ENCODE data around the gene TRMT11.
A peak's percentile ranks its signal among the peaks of the same experiment; 100 is the strongest.

TRMT11 gene

DNA sequence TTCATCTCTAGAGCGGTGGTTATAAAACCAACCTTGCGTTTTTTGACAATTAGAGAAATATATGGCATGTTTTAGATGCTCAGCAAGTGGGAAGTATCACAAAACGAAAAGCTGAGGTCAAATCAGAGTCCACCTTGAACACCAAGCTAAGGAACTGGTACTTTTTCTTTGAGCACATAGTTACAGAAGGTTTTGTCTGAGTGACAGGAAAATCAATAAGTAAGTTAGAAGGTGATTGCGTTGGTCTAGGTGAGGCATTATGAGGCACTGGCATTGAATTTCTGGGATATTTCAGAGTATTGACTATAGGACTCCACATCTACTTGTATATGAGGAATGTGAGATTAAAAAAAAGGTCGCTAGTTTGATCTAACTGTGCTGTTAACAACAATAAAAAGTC lies 30.4 kb upstream of the TRMT11 start:
- H3F3A ChIP-seq (ENCODE audit: insufficient read depth, low read length): peaks cover 6% of the 10 kb centered on the region; the same call in 1 of the 2 replicates
- H3K27me3 ChIP-seq (replicated peaks; ENCODE audit: insufficient read depth, low read length): no peaks in the 10 kb centered on the region
- H3K27ac ChIP-seq (ENCODE audit: low read length): no peak overlapping the region
- peaks cover 26% of the 10 kb centered on the region for H3K79me2 ChIP-seq (ENCODE audit: low read length)
- no peaks in the 10 kb centered on the region for H3K9me3 ChIP-seq (replicated peaks; ENCODE audit: insufficient read depth, low read length)
- H4K20me1 ChIP-seq (ENCODE audit: insufficient read depth, low read length): no peaks in the 10 kb centered on the region
- peak overlapping the region; percentile 38; the same call in 1 of the 2 replicates for H3K9ac ChIP-seq (ENCODE audit: low read length)
- peaks cover 16% of the 10 kb centered on the region for H3K4me1 ChIP-seq (ENCODE audit: low read length)
- no peak for DNase-seq
- no peaks in the 10 kb centered on the region for H3K36me3 ChIP-seq (replicated peaks; ENCODE audit: insufficient read depth, low read length)
- peak overlapping the region; percentile 86 for H3K4me3 ChIP-seq (ENCODE audit: low read length)
- H3K4me2 ChIP-seq (ENCODE audit: low read depth, low read length): peak overlapping the region; percentile 67
- peak overlapping the region; percentile 77 for H2AFZ ChIP-seq (ENCODE audit: low read length)
- TF ChIP-seq EZH2phosphoT487 (IDR thresholded peaks at IDR 0.05; ENCODE audit: low read length) (no peak), EZH2 (optimal IDR thresholded peaks at IDR 0.05; ENCODE audit: low read depth, low read length) (no peak)
- TF ChIP-seq, protein P1, sequence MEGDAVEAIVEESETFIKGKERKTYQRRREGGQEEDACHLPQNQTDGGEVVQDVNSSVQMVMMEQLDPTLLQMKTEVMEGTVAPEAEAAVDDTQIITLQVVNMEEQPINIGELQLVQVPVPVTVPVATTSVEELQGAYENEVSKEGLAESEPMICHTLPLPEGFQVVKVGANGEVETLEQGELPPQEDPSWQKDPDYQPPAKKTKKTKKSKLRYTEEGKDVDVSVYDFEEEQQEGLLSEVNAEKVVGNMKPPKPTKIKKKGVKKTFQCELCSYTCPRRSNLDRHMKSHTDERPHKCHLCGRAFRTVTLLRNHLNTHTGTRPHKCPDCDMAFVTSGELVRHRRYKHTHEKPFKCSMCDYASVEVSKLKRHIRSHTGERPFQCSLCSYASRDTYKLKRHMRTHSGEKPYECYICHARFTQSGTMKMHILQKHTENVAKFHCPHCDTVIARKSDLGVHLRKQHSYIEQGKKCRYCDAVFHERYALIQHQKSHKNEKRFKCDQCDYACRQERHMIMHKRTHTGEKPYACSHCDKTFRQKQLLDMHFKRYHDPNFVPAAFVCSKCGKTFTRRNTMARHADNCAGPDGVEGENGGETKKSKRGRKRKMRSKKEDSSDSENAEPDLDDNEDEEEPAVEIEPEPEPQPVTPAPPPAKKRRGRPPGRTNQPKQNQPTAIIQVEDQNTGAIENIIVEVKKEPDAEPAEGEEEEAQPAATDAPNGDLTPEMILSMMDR (IDR thresholded peaks at IDR 0.05; ENCODE audit: low read length): no peak
- H3K9me2 ChIP-seq (replicated peaks; ENCODE audit: insufficient read depth, low read length): no peaks in the 10 kb centered on the region

- TF ChIP-seq, protein P1 (IDR thresholded peaks at IDR 0.05; ENCODE audit: low read length): peak; percentile 94
- TF ChIP-seq EZH2 (optimal IDR thresholded peaks at IDR 0.05; ENCODE audit: low read depth, low read length): no peak
These were observed 29.6 kb upstream of the TRMT11 start, which contains the start of gene HINT3 for GRCh38 chr6:125956506-125957390. HINT3 (plus strand) TSS chr6:125956770; CDS start chr6:125956978, 208 bp downstream.

DNA sequence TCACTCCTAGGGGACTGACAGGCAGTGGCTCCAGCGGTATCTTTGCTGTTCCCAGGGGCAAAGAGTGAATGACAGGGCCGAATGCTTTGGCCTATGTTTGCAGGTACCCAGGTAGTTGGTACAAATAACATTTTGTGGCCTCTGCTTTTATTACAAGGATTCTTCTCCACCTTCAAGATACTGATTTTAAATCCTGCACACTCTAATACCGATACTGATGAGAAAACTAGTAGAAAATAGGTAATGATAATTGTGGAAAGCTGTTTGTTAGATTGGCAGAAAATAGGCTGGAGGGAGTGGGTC lies 29.0 kb upstream of the TRMT11 start:
- H3K27ac ChIP-seq (ENCODE audit: low read length): peak overlapping the region; percentile 80; the same call in 1 of the 2 replicates
- no peak for DNase-seq
- peak overlapping the region; percentile 86 for H3K4me3 ChIP-seq (ENCODE audit: low read length)
- no peaks in the 10 kb centered on the region for H4K20me1 ChIP-seq (ENCODE audit: insufficient read depth, low read length)
- peaks cover 16% of the 10 kb centered on the region for H3K4me1 ChIP-seq (ENCODE audit: low read length)
- H3K4me2 ChIP-seq (ENCODE audit: low read depth, low read length): peak overlapping the region; percentile 63
- H2AFZ ChIP-seq (ENCODE audit: low read length): peak overlapping the region; percentile 80
- no peaks in the 10 kb centered on the region for H3K27me3 ChIP-seq (replicated peaks; ENCODE audit: insufficient read depth, low read length)
- no peak for TF ChIP-seq EZH2phosphoT487 (IDR thresholded peaks at IDR 0.05; ENCODE audit: low read length)
- TF ChIP-seq, protein P1 (IDR thresholded peaks at IDR 0.05; ENCODE audit: low read length): no peak
- TF ChIP-seq EZH2 (optimal IDR thresholded peaks at IDR 0.05; ENCODE audit: low read depth, low read length): no peak
- H3F3A ChIP-seq (ENCODE audit: insufficient read depth, low read length): peaks cover 6% of the 10 kb centered on the region; the same call in 1 of the 2 replicates
- H3K9ac ChIP-seq (ENCODE audit: low read length): peak overlapping the region; percentile 92
- H3K9me2 ChIP-seq (replicated peaks; ENCODE audit: insufficient read depth, low read length): no peaks in the 10 kb centered on the region
- H3K79me2 ChIP-seq (ENCODE audit: low read length): peaks cover 28% of the 10 kb centered on the region
- H3K36me3 ChIP-seq (replicated peaks; ENCODE audit: insufficient read depth, low read length): no peaks in the 10 kb centered on the region
- H3K9me3 ChIP-seq (replicated peaks; ENCODE audit: insufficient read depth, low read length): no peaks in the 10 kb centered on the region

More at GRCh38 chr6:125956506-125957390, 29.6 kb upstream of the TRMT11 start, which contains the start of gene HINT3:
- Histone ChIP-seq H3K4me3 (ENCODE audit: low read length) (peak within 1 kb of the TSS; percentile 86), H3K4me2 (ENCODE audit: low read depth, low read length) (peak within 1 kb of the TSS; percentile 67), H3K36me3 (replicated peaks; ENCODE audit: insufficient read depth, low read length) (no peaks in the 10 kb centered on the region), H3K27ac (ENCODE audit: low read length) (peak within 1 kb of the TSS; percentile 80), H3K4me1 (ENCODE audit: low read length) (peaks cover 16% of the 10 kb centered on the region), H2AFZ (ENCODE audit: low read length) (peak within 1 kb of the TSS; percentile 80), H3K27me3 (replicated peaks; ENCODE audit: insufficient read depth, low read length) (no peaks in the 10 kb centered on the region), H3K9ac (ENCODE audit: low read length) (peak within 1 kb of the TSS; percentile 92), H3K79me2 (ENCODE audit: low read length) (peaks cover 27% of the 10 kb centered on the region), H4K20me1 (ENCODE audit: insufficient read depth, low read length) (no peaks in the 10 kb centered on the region), H3K9me3 (replicated peaks; ENCODE audit: insufficient read depth, low read length) (no peaks in the 10 kb centered on the region), H3F3A (ENCODE audit: insufficient read depth, low read length) (peaks cover 6% of the 10 kb centered on the region; the same call in 1 of the 2 replicates), H3K9me2 (replicated peaks; ENCODE audit: insufficient read depth, low read length) (no peaks in the 10 kb centered on the region)
- DNase-seq: peak; percentile 97
